Measurements from ENCODE around the gene IL1RAPL2. TPM values are rescaled to one million over a fixed set of nuclear protein-coding genes. Genes with fewer than 3 reads are reported as not detected.

Gene IL1RAPL2
- total RNA-seq, 2 experiments from 2014 or later: not detected

DNA sequence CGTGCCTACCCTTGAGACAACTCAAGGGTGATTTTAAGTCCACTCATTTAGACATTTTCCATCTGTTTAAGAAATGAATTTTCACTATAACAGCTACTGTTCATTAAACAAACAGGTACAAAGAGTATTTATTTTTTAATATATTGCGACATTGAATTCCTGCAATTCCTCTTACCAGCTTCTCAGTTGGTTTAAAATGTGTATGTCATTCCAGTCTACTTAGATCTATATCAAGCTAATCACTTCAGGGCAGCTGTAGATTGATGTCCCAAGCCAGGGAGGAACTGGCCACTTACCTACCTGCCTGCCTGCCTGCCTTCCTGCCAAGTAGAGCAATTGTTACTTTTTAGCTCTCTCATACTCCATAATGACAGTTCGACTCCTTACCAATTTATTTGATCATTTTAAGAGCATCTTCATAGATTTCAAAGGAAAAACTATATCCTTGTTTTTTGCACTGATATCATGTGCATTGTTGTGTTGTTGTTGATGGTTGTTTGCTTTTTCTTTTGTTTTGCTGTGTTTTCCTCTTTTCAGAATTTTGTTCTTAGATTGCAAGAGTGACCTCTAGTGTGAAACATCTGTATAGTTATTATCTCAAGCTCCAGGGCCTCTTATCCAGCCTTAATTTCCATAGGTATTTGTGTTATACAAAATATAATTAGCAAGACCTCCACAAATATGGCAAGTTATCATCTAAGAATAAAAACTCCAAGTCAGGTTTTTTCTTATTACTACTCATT, 1135.5 kb downstream of the IL1RAPL2 start:
- Mint-ChIP-seq H3K27ac (no peak overlapping the region), H3K4me1 (no peaks in the 10 kb centered on the region), H3K36me3 (ENCODE audit: low read depth) (no peaks in the 10 kb centered on the region), H3K4me3 (no peak overlapping the region), H3K27me3 (no peaks in the 10 kb centered on the region), H3K9me3 (no peaks in the 10 kb centered on the region)
- DNase-seq: no peak
- ChIA-PET CTCF (no interaction called here), POLR2A (no interaction called here)

DNA sequence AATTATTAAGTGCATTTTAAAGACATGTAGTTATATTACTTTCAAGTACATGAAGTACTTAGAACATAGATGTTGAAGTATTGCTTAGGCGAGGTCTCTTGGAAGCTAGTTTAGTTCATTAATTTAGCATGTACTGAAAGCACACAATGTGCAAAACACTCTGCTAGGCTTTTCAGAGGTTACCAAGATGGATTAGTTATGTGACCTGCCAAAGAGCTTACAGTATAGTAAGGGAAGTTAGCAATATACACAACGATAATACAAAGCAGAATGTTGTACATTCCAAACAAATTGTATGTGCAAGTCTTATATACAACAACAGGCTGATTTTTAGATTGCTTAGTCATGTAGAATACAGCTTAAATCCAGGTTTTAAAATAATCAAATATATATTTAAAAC, 1137.9 kb downstream of the IL1RAPL2 start:
- Mint-ChIP-seq H3K4me1 (no peaks in the 10 kb centered on the region), H3K36me3 (ENCODE audit: low read depth) (no peaks in the 10 kb centered on the region), H3K27me3 (no peaks in the 10 kb centered on the region)

DNA sequence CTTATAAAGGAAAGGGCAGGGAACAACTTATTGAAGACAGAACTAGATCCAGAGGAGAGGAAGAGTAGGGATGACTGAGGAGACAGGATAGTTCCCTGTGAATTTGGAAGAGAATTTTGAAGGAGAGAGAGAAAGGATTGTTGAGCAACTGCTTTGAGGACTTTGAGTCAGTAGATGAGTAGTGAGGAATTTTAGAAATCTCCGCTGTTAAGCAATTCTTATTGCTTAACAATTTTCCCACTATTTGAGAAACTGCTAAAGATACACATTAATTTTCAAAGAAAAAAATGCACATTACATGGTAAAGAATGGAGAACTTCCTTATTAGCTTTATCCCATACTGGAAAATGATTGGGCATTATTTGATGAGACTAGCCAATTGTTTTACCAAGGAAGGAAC, 1140.0 kb downstream of the IL1RAPL2 start:
- H3K27me3 Mint-ChIP-seq: no peaks in the 10 kb centered on the region
- no peaks in the 10 kb centered on the region for H3K36me3 Mint-ChIP-seq (ENCODE audit: low read depth)
- H3K4me1 Mint-ChIP-seq: no peaks in the 10 kb centered on the region
- H3K27ac Mint-ChIP-seq: no peak overlapping the region
- no peak overlapping the region for H3K4me3 Mint-ChIP-seq
- POLR2A ChIA-PET: no interaction called here
- CTCF ChIA-PET: no interaction called here
- DNase-seq: no peak
- H3K9me3 Mint-ChIP-seq: no peaks in the 10 kb centered on the region

More for the DNA sequence above, 1137.9 kb downstream of the IL1RAPL2 start:
- DNase-seq: no peak
- H3K27ac Mint-ChIP-seq: no peak overlapping the region
- POLR2A ChIA-PET: no interaction called here
- H3K9me3 Mint-ChIP-seq: no peaks in the 10 kb centered on the region
- H3K4me3 Mint-ChIP-seq: no peak overlapping the region
- CTCF ChIA-PET: no interaction called here

DNA sequence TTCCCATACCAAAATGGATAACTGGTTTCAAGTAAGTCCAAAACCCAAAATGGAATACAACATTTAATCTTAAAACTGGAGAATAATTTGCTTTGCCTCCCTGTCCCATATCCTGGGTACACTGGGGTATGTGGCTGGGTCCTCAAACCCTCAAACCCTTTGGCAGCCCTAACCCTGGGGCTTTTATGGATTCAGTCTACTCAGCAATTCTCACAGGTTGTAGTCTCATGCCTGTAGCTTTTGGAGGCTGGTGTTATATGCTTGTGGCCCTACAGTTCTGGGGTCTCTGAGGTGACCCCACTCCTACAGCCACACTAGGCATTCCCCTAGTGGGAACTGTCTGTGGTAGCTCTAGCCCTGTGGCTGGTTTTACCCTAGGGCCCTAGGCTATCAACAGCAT, 1145.8 kb downstream of the IL1RAPL2 start:
- POLR2A ChIA-PET: no interaction called here
- Mint-ChIP-seq H3K4me1 (no peaks in the 10 kb centered on the region), H3K9me3 (no peaks in the 10 kb centered on the region), H3K36me3 (ENCODE audit: low read depth) (no peaks in the 10 kb centered on the region), H3K27me3 (no peaks in the 10 kb centered on the region), H3K4me3 (no peak overlapping the region), H3K27ac (no peak overlapping the region)
- no peak for DNase-seq
- CTCF ChIA-PET: no interaction called here

DNA sequence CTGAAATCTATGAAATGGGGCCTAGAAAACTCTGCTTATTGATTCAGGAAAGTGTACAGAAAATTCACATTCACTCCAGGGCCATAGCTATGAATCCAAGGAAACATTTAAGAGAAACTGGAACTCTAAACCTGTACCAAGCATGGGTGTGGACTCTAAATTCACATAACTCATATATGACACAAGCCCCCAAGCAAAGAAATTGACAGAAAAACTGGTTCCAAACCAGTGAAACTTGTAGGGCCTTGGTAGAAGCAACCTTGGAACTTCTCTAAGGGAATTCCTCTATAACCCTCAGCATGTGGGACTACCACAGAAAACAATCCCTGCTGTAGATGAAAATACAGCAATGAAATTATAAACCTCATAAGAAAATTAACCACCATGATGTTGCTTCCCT, 1149.7 kb downstream of the IL1RAPL2 start:
- H3K27me3 Mint-ChIP-seq: no peaks in the 10 kb centered on the region
- CTCF ChIA-PET: no interaction called here
- DNase-seq: no peak
- H3K9me3 Mint-ChIP-seq: no peaks in the 10 kb centered on the region
- no peak overlapping the region for H3K4me3 Mint-ChIP-seq
- H3K4me1 Mint-ChIP-seq: no peaks in the 10 kb centered on the region
- H3K27ac Mint-ChIP-seq: no peak overlapping the region
- no peaks in the 10 kb centered on the region for H3K36me3 Mint-ChIP-seq (ENCODE audit: low read depth)
- POLR2A ChIA-PET: no interaction called here

DNA sequence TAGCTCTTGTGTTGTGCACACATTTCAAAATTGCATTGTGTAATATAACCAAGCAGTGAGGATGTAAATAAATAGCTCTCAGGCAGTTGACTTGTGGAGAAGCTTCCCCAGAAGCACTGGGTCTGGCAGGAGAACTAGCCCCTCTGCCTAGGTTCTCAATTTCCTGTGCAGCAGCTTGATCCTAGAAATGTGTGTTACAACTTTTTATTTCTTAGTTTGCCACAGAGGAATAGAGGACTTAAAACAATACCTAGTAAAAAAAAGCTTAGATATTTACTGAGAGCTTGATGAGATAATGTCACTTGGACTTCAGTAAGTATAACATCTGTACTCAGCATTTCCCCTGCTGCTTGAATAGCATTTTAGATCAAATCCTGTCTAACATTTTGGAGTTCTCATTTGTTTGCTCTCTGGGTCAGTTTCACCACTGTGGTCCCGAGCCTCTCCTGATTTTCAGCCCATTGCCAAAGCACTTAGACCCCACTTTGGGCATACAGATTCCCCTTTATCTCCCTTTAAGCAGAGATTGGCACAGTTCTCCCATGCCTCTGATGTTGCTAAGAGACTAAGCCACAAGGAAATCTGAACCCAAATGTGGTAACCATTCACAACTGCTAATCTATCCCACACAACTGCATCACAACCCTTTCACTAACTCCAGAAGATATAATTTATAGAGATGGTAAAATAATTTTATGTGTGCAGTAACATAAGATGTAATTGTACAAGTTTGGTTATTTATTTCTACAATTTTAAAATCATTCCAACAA, 1158.2 kb downstream of the IL1RAPL2 start:
- ChIA-PET CTCF (no interaction called here), POLR2A (no interaction called here)
- Mint-ChIP-seq H3K4me3 (no peak overlapping the region), H3K4me1 (no peaks in the 10 kb centered on the region), H3K9me3 (no peaks in the 10 kb centered on the region), H3K36me3 (ENCODE audit: low read depth) (no peaks in the 10 kb centered on the region), H3K27ac (no peak overlapping the region), H3K27me3 (no peaks in the 10 kb centered on the region)
- no peak for DNase-seq

DNA sequence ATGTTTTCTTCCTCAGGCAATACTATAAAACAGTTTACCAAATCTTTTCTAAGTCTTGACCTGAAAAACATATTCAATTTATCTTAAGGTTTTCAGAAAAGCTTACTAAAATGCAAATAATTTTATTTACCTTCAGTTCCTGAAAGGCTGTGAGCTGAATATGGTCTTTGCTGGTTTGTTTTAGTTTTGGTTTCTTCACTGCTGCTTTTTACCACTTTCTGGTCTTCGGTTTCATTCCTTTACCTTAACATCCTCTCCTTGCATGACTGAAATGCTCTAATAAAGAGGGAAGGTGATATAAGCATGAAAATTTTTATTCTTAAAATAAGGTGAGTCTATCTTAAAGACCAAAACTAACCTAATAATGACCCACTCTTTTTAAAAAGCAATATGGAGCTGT, 1159.2 kb downstream of the IL1RAPL2 start:
- DNase-seq: no peak
- POLR2A ChIA-PET: no interaction called here
- Mint-ChIP-seq H3K27me3 (no peaks in the 10 kb centered on the region), H3K27ac (no peak overlapping the region), H3K4me3 (no peak overlapping the region), H3K4me1 (no peaks in the 10 kb centered on the region), H3K36me3 (ENCODE audit: low read depth) (no peaks in the 10 kb centered on the region), H3K9me3 (no peaks in the 10 kb centered on the region)
- CTCF ChIA-PET: no interaction called here

DNA sequence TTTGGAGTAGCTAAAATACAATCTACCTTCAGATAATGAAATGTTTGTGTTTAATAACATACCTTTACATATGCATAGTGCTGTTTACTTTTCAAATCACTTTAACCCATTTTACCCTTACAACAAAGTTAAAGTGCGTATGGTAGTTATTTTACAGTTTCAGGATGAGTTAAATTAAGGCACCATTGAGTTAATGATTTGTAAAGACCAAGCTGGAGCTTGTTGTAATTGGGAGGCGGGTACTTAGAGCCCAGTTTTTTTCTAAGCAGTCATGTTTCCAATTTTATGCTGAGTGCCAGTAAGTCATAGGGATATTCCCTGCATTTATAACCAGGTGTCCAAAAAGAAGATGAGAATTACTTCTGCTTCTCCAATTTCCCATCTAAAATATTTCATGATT, 1172.2 kb downstream of the IL1RAPL2 start:
- Mint-ChIP-seq H3K9me3 (no peaks in the 10 kb centered on the region), H3K27me3 (no peaks in the 10 kb centered on the region), H3K27ac (no peak overlapping the region), H3K36me3 (ENCODE audit: low read depth) (no peaks in the 10 kb centered on the region), H3K4me1 (no peaks in the 10 kb centered on the region), H3K4me3 (no peak overlapping the region)
- ChIA-PET CTCF (no interaction called here), POLR2A (no interaction called here)
- no peak for DNase-seq

DNA sequence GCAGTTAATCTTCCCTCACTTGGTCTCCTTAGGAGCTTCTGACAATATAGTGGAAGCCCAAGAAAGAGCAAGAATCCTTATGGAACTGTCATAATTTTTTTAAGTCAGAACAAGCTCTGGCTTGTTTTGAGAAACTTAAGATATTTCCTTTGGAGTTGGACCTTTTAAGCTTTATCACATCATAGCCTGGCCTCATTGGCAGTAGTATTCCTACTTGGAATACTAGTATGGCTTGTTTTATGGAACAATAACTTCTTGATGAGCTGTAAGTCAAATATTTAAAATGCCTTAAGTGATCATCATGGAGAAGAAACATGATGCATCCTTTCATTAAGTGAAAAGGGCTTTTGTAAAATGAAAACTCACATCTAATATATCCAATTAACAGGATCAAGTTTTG, 1178.3 kb downstream of the IL1RAPL2 start:
- ChIA-PET POLR2A (no interaction called here), CTCF (no interaction called here)
- no peak overlapping the region for H3K27ac Mint-ChIP-seq
- DNase-seq: no peak
- no peaks in the 10 kb centered on the region for H3K9me3 Mint-ChIP-seq
- no peaks in the 10 kb centered on the region for H3K4me1 Mint-ChIP-seq
- H3K27me3 Mint-ChIP-seq: no peaks in the 10 kb centered on the region
- H3K36me3 Mint-ChIP-seq (ENCODE audit: low read depth): no peaks in the 10 kb centered on the region
- no peak overlapping the region for H3K4me3 Mint-ChIP-seq

DNA sequence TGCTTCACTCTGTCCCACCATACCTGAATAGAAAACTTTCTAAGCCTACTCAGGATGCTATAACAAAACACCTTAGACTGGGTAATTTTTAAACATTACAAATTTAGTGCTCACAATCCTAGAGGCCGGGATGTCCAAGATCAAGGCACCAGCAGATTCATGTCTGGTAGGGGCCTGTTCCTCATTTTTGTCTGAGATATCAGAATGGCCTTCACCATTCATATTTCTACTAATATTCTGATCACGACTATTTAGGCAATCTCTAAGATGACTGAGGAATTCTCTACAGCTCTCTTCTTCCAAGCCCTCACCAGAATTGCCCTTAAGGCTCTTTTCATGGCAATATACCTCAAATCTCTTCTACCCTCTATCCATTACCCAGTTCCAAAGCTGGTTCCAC, 1178.9 kb downstream of the IL1RAPL2 start:
- no peak for DNase-seq
- ChIA-PET POLR2A (no interaction called here), CTCF (no interaction called here)
- Mint-ChIP-seq H3K27ac (no peak overlapping the region), H3K4me3 (no peak overlapping the region), H3K9me3 (no peaks in the 10 kb centered on the region), H3K36me3 (ENCODE audit: low read depth) (no peaks in the 10 kb centered on the region), H3K27me3 (no peaks in the 10 kb centered on the region), H3K4me1 (no peaks in the 10 kb centered on the region)

DNA sequence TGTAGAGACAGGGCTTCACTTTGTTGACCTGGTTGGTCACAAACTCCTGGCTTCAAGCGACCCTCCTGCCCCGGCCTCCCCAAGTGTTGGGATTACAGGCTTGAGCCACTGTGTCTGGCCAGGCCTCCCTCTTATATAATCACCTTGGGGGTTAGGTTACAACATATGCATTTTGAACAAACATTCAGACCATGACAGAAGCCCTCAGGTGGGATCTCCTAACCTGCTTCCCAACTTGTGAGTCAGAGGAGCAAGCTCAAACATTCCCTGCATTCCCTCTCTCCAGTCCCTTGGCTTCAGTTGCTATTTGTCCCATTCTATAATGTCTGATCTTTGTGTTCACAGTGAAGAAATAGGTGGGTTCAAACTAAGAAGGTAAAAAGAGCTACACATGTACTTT, 1179.9 kb downstream of the IL1RAPL2 start:
- no peaks in the 10 kb centered on the region for H3K4me1 Mint-ChIP-seq
- H3K27me3 Mint-ChIP-seq: no peaks in the 10 kb centered on the region
- POLR2A ChIA-PET: no interaction called here
- CTCF ChIA-PET: no interaction called here
- H3K9me3 Mint-ChIP-seq: no peaks in the 10 kb centered on the region
- H3K4me3 Mint-ChIP-seq: no peak overlapping the region
- no peak overlapping the region for H3K27ac Mint-ChIP-seq
- no peak for DNase-seq
- no peaks in the 10 kb centered on the region for H3K36me3 Mint-ChIP-seq (ENCODE audit: low read depth)

DNA sequence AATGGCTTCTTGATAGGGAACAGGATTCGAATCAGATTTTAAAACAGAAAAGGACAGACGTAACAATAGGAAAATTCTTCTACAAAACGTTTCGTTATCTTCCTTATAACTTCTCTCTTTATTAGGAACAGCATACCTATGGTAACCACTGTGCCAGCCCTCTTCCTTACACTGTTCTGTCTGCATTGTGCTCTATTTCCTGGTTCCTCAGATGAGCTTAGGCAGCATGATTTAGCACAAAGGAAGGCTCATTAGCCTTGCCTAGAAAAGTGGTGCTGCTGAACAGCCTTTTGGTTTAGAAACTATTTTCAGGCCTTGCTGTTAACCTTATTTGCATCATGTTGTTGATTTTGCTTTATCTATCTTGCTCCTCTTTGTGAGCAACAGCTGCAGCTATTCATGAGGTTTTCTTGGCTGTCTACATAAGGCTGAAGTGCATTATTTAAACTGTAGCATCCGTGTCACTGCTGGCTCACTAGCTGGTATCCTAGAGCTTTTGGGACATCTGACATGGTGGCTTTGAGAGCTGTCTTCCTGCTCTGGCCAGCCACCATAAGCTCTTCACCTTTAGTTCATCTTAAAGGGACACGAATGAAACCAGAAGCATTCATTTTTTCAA, 1186.4 kb downstream of the IL1RAPL2 start:
- CTCF ChIA-PET: no interaction called here
- no peaks in the 10 kb centered on the region for H3K27me3 Mint-ChIP-seq
- POLR2A ChIA-PET: no interaction called here
- no peak overlapping the region for H3K4me3 Mint-ChIP-seq
- H3K36me3 Mint-ChIP-seq (ENCODE audit: low read depth): no peaks in the 10 kb centered on the region
- no peaks in the 10 kb centered on the region for H3K4me1 Mint-ChIP-seq
- peaks cover 4% of the 10 kb centered on the region for H3K9me3 Mint-ChIP-seq
- no peak for DNase-seq
- no peak overlapping the region for H3K27ac Mint-ChIP-seq

DNA sequence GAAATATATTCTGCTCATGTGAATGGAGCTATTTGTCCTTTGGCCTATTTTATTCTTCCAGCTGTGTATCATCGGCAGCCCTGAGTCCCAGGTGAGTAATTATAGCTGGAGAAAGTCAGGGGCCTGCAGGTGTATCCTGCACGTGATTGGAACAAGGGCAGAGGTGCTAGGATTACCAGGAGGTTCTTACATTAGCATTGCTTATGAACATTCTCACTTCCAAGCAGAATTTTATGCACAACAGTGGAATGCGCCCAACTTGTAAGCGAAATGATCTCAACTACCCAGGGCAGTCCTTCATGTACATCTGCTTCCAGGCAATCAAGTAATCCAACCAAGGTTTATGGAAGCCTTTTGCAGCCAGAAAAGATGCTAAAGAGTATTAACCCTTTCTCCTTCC, 1187.4 kb downstream of the IL1RAPL2 start:
- ChIA-PET POLR2A (no interaction called here), CTCF (no interaction called here)
- H3K9me3 Mint-ChIP-seq: peaks cover 4% of the 10 kb centered on the region
- no peaks in the 10 kb centered on the region for H3K36me3 Mint-ChIP-seq (ENCODE audit: low read depth)
- no peak overlapping the region for H3K4me3 Mint-ChIP-seq
- H3K4me1 Mint-ChIP-seq: no peaks in the 10 kb centered on the region
- no peak for DNase-seq
- H3K27ac Mint-ChIP-seq: no peak overlapping the region
- no peaks in the 10 kb centered on the region for H3K27me3 Mint-ChIP-seq
